ENCODE results near the gene ABHD8.

ABHD8 gene

GRCh38 chr19:17346109-17346671 lies 43.0 kb upstream of the ABHD8 start:
- peak; percentile 91 for TF ChIP-seq CTCF (IDR thresholded peaks at IDR 0.05; ENCODE audit: low read depth, low read length)

DNA sequence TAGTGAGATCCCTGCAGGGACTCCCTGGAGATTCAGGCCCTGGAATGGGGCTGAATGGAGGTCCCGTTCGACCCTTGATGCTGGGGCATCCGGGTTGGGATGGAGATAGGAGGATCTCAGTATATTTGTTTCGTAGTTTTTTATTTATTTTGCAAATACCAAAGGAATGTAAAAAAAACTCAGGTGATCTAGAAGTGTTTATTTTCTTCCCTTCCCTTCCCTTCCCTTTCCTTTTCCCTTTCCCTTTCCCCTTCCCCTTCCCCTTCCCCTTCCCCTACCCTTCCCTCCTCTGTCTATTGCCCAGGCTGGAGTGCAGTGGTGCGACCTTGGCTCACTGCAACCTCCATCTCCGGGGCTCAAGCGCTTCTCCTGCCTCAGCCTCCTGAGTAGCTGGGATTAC lies 38.6 kb upstream of the ABHD8 start:
- DNase-seq (ENCODE audit: extremely low read depth, low read depth): no peak
- no peak for TF ChIP-seq CTCF (IDR thresholded peaks at IDR 0.05; ENCODE audit: low read depth, low read length)

More at GRCh38 chr19:17346109-17346671, 43.0 kb upstream of the ABHD8 start:
- DNase-seq (ENCODE audit: extremely low read depth, low read depth): no peak

- DNase-seq (ENCODE audit: extremely low read depth, low read depth): no peak
- no peak for TF ChIP-seq CTCF (IDR thresholded peaks at IDR 0.05; ENCODE audit: low read depth, low read length)
These were observed 38.2 kb upstream of the ABHD8 start for GRCh38 chr19:17341386-17341785.

DNA sequence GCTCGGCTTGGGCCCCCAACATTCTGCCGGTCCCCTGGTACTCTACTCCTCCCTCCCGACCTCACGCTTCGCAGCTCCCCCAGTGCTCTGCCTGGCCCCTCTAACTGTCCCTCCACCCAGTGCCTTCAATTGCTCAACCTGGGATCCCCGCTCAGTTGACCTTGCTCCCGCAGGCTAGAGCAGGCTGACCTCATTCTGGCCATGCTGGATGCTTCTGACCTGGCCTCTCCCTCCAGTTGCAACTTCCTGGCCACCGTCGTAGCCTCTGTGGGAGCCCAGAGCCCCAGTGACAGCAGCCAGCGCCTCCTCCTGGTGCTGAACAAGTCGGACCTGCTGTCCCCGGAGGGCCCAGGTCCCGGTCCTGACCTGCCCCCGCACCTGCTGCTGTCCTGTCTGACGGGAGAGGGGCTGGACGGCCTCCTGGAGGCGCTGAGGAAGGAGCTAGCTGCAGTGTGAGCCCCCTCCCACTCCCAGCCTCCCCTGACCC lies 37.7 kb upstream of the ABHD8 start:
- no peak; the same call in 1 of the 2 replicates for TF ChIP-seq CTCF (IDR thresholded peaks at IDR 0.05; ENCODE audit: low read depth, low read length)
- DNase-seq (ENCODE audit: extremely low read depth, low read depth): no peak

- no peak for TF ChIP-seq CTCF (IDR thresholded peaks at IDR 0.05; ENCODE audit: low read depth, low read length)
- no peak for DNase-seq (ENCODE audit: extremely low read depth, low read depth)
These were observed 37.2 kb upstream of the ABHD8 start for GRCh38 chr19:17340302-17340870.

- DNase-seq (ENCODE audit: extremely low read depth, low read depth): no peak
- no peak for TF ChIP-seq CTCF (IDR thresholded peaks at IDR 0.05; ENCODE audit: low read depth, low read length)
These were observed 36.0 kb upstream of the ABHD8 start for GRCh38 chr19:17339088-17339741.

DNA sequence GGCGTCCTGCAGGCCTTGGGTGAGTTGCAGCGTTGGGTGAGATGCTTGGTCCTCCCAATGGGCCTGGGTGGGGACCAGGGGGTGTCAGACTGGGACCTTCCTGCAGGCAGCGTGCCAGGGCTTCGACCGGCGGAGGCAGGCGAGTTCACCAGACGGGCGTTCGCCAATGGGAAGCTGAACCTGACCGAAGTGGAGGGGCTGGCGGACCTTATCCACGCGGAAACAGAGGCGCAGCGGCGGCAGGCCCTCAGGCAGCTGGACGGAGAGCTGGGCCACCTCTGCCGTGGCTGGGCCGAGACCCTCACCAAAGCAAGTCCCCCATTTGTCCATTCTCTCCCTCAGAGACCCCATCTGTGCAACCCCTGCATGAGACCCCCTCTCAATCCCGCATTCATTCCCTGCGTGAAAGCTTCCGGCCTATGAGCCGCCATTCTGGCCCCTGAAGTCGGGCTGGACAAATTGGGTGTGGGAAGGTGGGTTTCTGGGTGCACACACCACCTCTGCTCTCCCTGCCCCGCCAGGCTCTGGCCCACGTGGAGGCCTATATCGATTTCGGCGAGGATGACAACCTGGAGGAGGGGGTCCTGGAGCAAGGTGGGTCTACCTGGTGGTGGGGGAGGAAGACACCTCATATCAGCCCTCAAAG lies 35.3 kb upstream of the ABHD8 start:
- no peak for DNase-seq (ENCODE audit: extremely low read depth, low read depth)
- no peak for TF ChIP-seq CTCF (IDR thresholded peaks at IDR 0.05; ENCODE audit: low read depth, low read length)

Measured in AG09319 (cell line).